Measurements from ENCODE around the gene SLIT1.

GRCh38 chr10:96995851-96996250 lies 189.9 kb downstream of the SLIT1 start:
- no peak for TF ChIP-seq TAF1 (IDR thresholded peaks at IDR 0.05; ENCODE audit: borderline replicate concordance, low read depth, low read length)
- TF ChIP-seq POLR2A (IDR thresholded peaks at IDR 0.05; ENCODE audit: low read depth, low read length) = no peak

All from GM12892 (cell line).